ENCODE measurements around the gene MCEMP1.
A peak's percentile ranks its signal among the peaks of the same experiment; 100 is the strongest.

The MCEMP1 gene

GRCh38 chr19:7646426-7646700 is 30.5 kb upstream of the MCEMP1 start:
- Histone ChIP-seq H3K9me3 (ENCODE audit: control insufficient read depth, insufficient read depth, low read length) (no peaks in the 10 kb centered on the region), H3K9me2 (replicated peaks; ENCODE audit: control insufficient read depth, low read length) (no peaks in the 10 kb centered on the region), H3K79me2 (ENCODE audit: control insufficient read depth, low read length) (no peaks in the 10 kb centered on the region), H3K27ac (ENCODE audit: low read depth, low read length) (no peak overlapping the region), H3K4me2 (ENCODE audit: low read length) (no peak overlapping the region), H3K4me1 (ENCODE audit: control insufficient read depth, low read length) (peaks cover 40% of the 10 kb centered on the region), H3K36me3 (ENCODE audit: control insufficient read depth, low read length) (peaks cover 3% of the 10 kb centered on the region; the same call in 1 of the 2 replicates), H4K20me1 (ENCODE audit: control insufficient read depth, insufficient read depth, low read depth, low read length) (no peaks in the 10 kb centered on the region), H3F3A (ENCODE audit: control insufficient read depth, insufficient read depth) (0 out of 2 replicates have a peak, but pooled peaks cover 3% of the 10 kb centered on the region), H3K4me3 (ENCODE audit: low read length) (no peak overlapping the region), H3K27me3 (ENCODE audit: control insufficient read depth, low read length) (no peaks in the 10 kb centered on the region)
- no peak for TF ChIP-seq CTCF (IDR thresholded peaks at IDR 0.05; ENCODE audit: low read depth, low read length, poor library complexity, severe bottlenecking)
- no peak for TF ChIP-seq EZH2phosphoT487 (IDR thresholded peaks at IDR 0.05; ENCODE audit: borderline replicate concordance, low read length)

- TF ChIP-seq EZH2phosphoT487 (IDR thresholded peaks at IDR 0.05; ENCODE audit: borderline replicate concordance, low read length) (no peak), CTCF (IDR thresholded peaks at IDR 0.05; ENCODE audit: low read depth, low read length, poor library complexity, severe bottlenecking) (no peak)
- Histone ChIP-seq H3K9me2 (replicated peaks; ENCODE audit: control insufficient read depth, low read length) (no peaks in the 10 kb centered on the region), H3K4me1 (ENCODE audit: control insufficient read depth, low read length) (peaks cover 41% of the 10 kb centered on the region), H3K4me2 (ENCODE audit: low read length) (no peak overlapping the region), H3K27me3 (ENCODE audit: control insufficient read depth, low read length) (no peaks in the 10 kb centered on the region), H3K79me2 (ENCODE audit: control insufficient read depth, low read length) (no peaks in the 10 kb centered on the region), H4K20me1 (ENCODE audit: control insufficient read depth, insufficient read depth, low read depth, low read length) (no peaks in the 10 kb centered on the region), H3K9me3 (ENCODE audit: control insufficient read depth, insufficient read depth, low read length) (no peaks in the 10 kb centered on the region), H3F3A (ENCODE audit: control insufficient read depth, insufficient read depth) (0 out of 2 replicates have a peak, but pooled peaks cover 3% of the 10 kb centered on the region), H3K27ac (ENCODE audit: low read depth, low read length) (no peak overlapping the region), H3K36me3 (ENCODE audit: control insufficient read depth, low read length) (peaks cover 3% of the 10 kb centered on the region; the same call in 1 of the 2 replicates), H3K4me3 (ENCODE audit: low read length) (no peak overlapping the region)
These were observed 29.7 kb upstream of the MCEMP1 start for GRCh38 chr19:7647156-7647555.

- H3K4me2 ChIP-seq (ENCODE audit: low read length): peak overlapping the region; percentile 34
- no peaks in the 10 kb centered on the region; the same call in 1 of the 2 replicates for H3K36me3 ChIP-seq (ENCODE audit: control insufficient read depth, low read length)
- H3K79me2 ChIP-seq (ENCODE audit: control insufficient read depth, low read length): no peaks in the 10 kb centered on the region
- H3K9me2 ChIP-seq (replicated peaks; ENCODE audit: control insufficient read depth, low read length): no peaks in the 10 kb centered on the region
- H4K20me1 ChIP-seq (ENCODE audit: control insufficient read depth, insufficient read depth, low read depth, low read length): no peaks in the 10 kb centered on the region
- H3K27ac ChIP-seq (ENCODE audit: low read depth, low read length): peak overlapping the region; percentile 24; the same call in 1 of the 2 replicates
- H3F3A ChIP-seq (ENCODE audit: control insufficient read depth, insufficient read depth): 0 out of 2 replicates have a peak, but pooled peaks cover 3% of the 10 kb centered on the region
- no peaks in the 10 kb centered on the region for H3K27me3 ChIP-seq (ENCODE audit: control insufficient read depth, low read length)
- H3K4me3 ChIP-seq (ENCODE audit: low read length): no peak overlapping the region
- no peak for TF ChIP-seq EZH2phosphoT487 (IDR thresholded peaks at IDR 0.05; ENCODE audit: borderline replicate concordance, low read length)
- TF ChIP-seq CTCF (IDR thresholded peaks at IDR 0.05; ENCODE audit: low read depth, low read length, poor library complexity, severe bottlenecking): no peak
- no peaks in the 10 kb centered on the region for H3K9me3 ChIP-seq (ENCODE audit: control insufficient read depth, insufficient read depth, low read length)
- H3K4me1 ChIP-seq (ENCODE audit: control insufficient read depth, low read length): peaks cover 45% of the 10 kb centered on the region
These were observed 28.4 kb upstream of the MCEMP1 start for GRCh38 chr19:7648265-7649014.

Measured in DOHH2 (cell line).